IMR-90 (cell line): ENCODE data around the gene JAK1. TPM values are rescaled to one million over a fixed set of nuclear protein-coding genes. Genes with fewer than 3 reads are reported as not detected.

ENCODE experiments used
- ATAC-seq: fragments of 200-7000 bp; cut with Tn5 transposase; 2 replicates; pipeline ENCODE4 v1.9.1; 2020; ENCODE audit warnings: low read depth, mild to moderate bottlenecking, moderate library complexity
- BruUV-seq: library from RNA; stranded (reverse); fragments of 400-500 nt; replicated peaks from 2 replicates; lab custom pipeline; 2021; lab: Mats Ljungman, UMichigan
- CTCF ChIA-PET: fragments of 300-600 bp; formaldehyde crosslinking; extraction: SDS; loops from one replicate; lab custom pipeline; 2021; ENCODE audit warnings: antibody characterized with exemption; lab: Yijun Ruan, JAX
- POLR2A ChIA-PET: fragments of 300-600 bp; sonication (Branson Sonifier 250); formaldehyde crosslinking; loops from one replicate; lab custom pipeline; 2022; ENCODE audit warnings: antibody characterized with exemption; ENCODE audit not compliant: unreplicated experiment; lab: Charles Lee
- DNase-seq: peaks from one replicate; pipeline ENCODE4 v3.0.0; 2013
- H2AFZ ChIP-seq: replicated peaks from 2 replicates; pipeline ENCODE3; 2013; ENCODE audit warnings: low read length, mild to moderate bottlenecking; ENCODE audit not compliant: poor library complexity
- H2AK5ac ChIP-seq: 2 replicates; pipeline ENCODE4 v1.6.1; 2013; ENCODE audit warnings: low read depth, low read length, inconsistent platforms
- H2AK9ac ChIP-seq: replicated peaks from 2 replicates; pipeline ENCODE3; 2013; ENCODE audit warnings: mild to moderate bottlenecking, low read depth, low read length, moderate library complexity; ENCODE audit not compliant: poor library complexity
- H2BK120ac ChIP-seq: 2 replicates; pipeline ENCODE4 v1.6.1; 2013; ENCODE audit warnings: low read depth, low read length, inconsistent platforms
- H2BK15ac ChIP-seq: 3 replicates; pipeline ENCODE4 v1.6.1; 2013; ENCODE audit warnings: low read depth, low read length, inconsistent platforms
- H2BK20ac ChIP-seq: 2 replicates; pipeline ENCODE4 v1.6.1; 2013; ENCODE audit warnings: low read depth, mild to moderate bottlenecking, inconsistent platforms, low read length, moderate library complexity
- H2BK5ac ChIP-seq: 2 replicates; pipeline ENCODE4 v1.6.1; 2013; ENCODE audit warnings: mild to moderate bottlenecking, low read depth, low read length, inconsistent platforms; ENCODE audit not compliant: poor library complexity, severe bottlenecking
- H3K14ac ChIP-seq: replicated peaks from 2 replicates; pipeline ENCODE4 v1.6.1; 2013; ENCODE audit warnings: low read depth, low read length, inconsistent platforms
- H3K18ac ChIP-seq: 2 replicates; pipeline ENCODE4 v1.6.1; 2013; ENCODE audit warnings: low read depth, low read length, control low read depth
- H3K23ac ChIP-seq: 2 replicates; pipeline ENCODE4 v1.6.1; 2013; ENCODE audit warnings: low read depth, low read length, inconsistent platforms
- H3K27ac ChIP-seq: 2 replicates; pipeline ENCODE4 v1.5.1; 2013; ENCODE audit warnings: mild to moderate bottlenecking, control low read depth, low read length; ENCODE audit not compliant: insufficient read depth
- H3K27me3 ChIP-seq: 2 replicates; pipeline ENCODE4 v1.6.1; 2013; ENCODE audit warnings: low read length; ENCODE audit not compliant: control insufficient read depth, insufficient read depth
- H3K36me3 ChIP-seq: 2 replicates; pipeline ENCODE4 v1.6.1; 2013; ENCODE audit warnings: low read length, mixed read lengths; ENCODE audit not compliant: control insufficient read depth, insufficient read depth
- H3K4ac ChIP-seq: 2 replicates; pipeline ENCODE4 v1.6.1; 2013; ENCODE audit warnings: low read depth, low read length, inconsistent platforms
- H3K4me1 ChIP-seq: 2 replicates; pipeline ENCODE4 v1.6.1; 2013; ENCODE audit warnings: low read length, mixed read lengths; ENCODE audit not compliant: control insufficient read depth, insufficient read depth
- H3K4me2 ChIP-seq: 2 replicates; pipeline ENCODE4 v1.6.1; 2013; ENCODE audit warnings: low read depth, mild to moderate bottlenecking, control low read depth, low read length, moderate library complexity
- H3K4me3 ChIP-seq: 2 replicates; pipeline ENCODE4 v1.5.1; 2013; ENCODE audit warnings: low read depth, mild to moderate bottlenecking, control low read depth, low read length, moderate library complexity; ENCODE audit not compliant: insufficient read depth
- H3K56ac ChIP-seq: 2 replicates; pipeline ENCODE4 v1.6.1; 2013; ENCODE audit warnings: low read length, inconsistent platforms; ENCODE audit not compliant: insufficient read depth; ENCODE audit errors: extremely low read depth
- H3K79me1 ChIP-seq, 2 experiments: 2 replicates each; pipeline ENCODE4 v1.6.1; 2013; ENCODE audit warnings: low read length in 2 of 2, inconsistent platforms in 1 of 2, low read depth in 1 of 2
- H3K9ac ChIP-seq: 2 replicates; pipeline ENCODE4 v1.6.1; 2013; ENCODE audit warnings: low read depth, low read length, control low read depth
- H3K9me1 ChIP-seq: 2 replicates; pipeline ENCODE4 v1.6.1; 2013; ENCODE audit warnings: low read length, inconsistent platforms; ENCODE audit not compliant: insufficient read depth
- H3K9me3 ChIP-seq: 2 replicates; pipeline ENCODE4 v1.6.1; 2013; ENCODE audit warnings: low read length; ENCODE audit not compliant: control insufficient read depth, insufficient read depth
- H4K20me1 ChIP-seq: 2 replicates; pipeline ENCODE4 v1.6.1; 2013; ENCODE audit warnings: low read length, inconsistent platforms; ENCODE audit not compliant: insufficient read depth
- H4K5ac ChIP-seq: 2 replicates; pipeline ENCODE4 v1.6.1; 2013; ENCODE audit warnings: mild to moderate bottlenecking, low read depth, low read length, control low read depth
- H4K8ac ChIP-seq, 2 experiments: 2 replicates each; pipeline ENCODE4 v1.6.1; 2013; ENCODE audit warnings: low read depth in 2 of 2, low read length in 2 of 2, control low read depth in 1 of 2, inconsistent platforms in 1 of 2
- H4K91ac ChIP-seq: 2 replicates; pipeline ENCODE4 v1.6.1; 2013; ENCODE audit warnings: low read depth, low read length, inconsistent platforms; ENCODE audit not compliant: insufficient read depth
- BHLHE40 ChIP-seq: fragments of 150-350 bp; IDR thresholded peaks from 2 replicates; pipeline ENCODE4 v1.6.1; 2016; ENCODE audit warnings: mild to moderate bottlenecking, low read depth, low read length
- CEBPB ChIP-seq: IDR thresholded peaks from 2 replicates; pipeline ENCODE4 v1.6.1; 2012; ENCODE audit warnings: low read depth, low read length, improper control_type of control experiment
- CHD1 ChIP-seq: IDR thresholded peaks from 2 replicates; pipeline ENCODE4 v1.6.1; 2012; ENCODE audit warnings: low read depth, low read length, improper control_type of control experiment
- CTCF ChIP-seq: conservative IDR thresholded peaks from 2 replicates; pipeline ENCODE4 v1.5.1; 2012; ENCODE audit warnings: mild to moderate bottlenecking, low read depth, low read length, improper control_type of control experiment
- ELK1 ChIP-seq: fragments of 150-350 bp; IDR thresholded peaks from 2 replicates; pipeline ENCODE4 v1.6.1; 2016; ENCODE audit warnings: low read depth, mild to moderate bottlenecking, low read length, moderate library complexity, borderline replicate concordance
- FOS ChIP-seq: fragments of 150-350 bp; IDR thresholded peaks from 2 replicates; pipeline ENCODE4 v1.6.1; 2016; ENCODE audit warnings: low read depth, low read length
- MAFK ChIP-seq: IDR thresholded peaks from 2 replicates; pipeline ENCODE4 v1.6.1; 2012; ENCODE audit warnings: low read depth, low read length, improper control_type of control experiment
- MAZ ChIP-seq: IDR thresholded peaks from 2 replicates; pipeline ENCODE4 v1.6.1; 2012; ENCODE audit warnings: low read depth, mild to moderate bottlenecking, low read length, improper control_type of control experiment, moderate library complexity, borderline replicate concordance
- MXI1 ChIP-seq: IDR thresholded peaks from 2 replicates; pipeline ENCODE4 v1.6.1; 2012; ENCODE audit warnings: low read depth, mild to moderate bottlenecking, low read length, moderate library complexity, borderline replicate concordance
- POLR2A ChIP-seq: IDR thresholded peaks from 2 replicates; pipeline ENCODE4 v1.6.1; 2012; ENCODE audit warnings: mild to moderate bottlenecking, low read depth, low read length
- RAD21 ChIP-seq: IDR thresholded peaks from 2 replicates; pipeline ENCODE4 v1.6.1; 2012; ENCODE audit warnings: low read length, improper control_type of control experiment
- RCOR1 ChIP-seq: IDR thresholded peaks from 2 replicates; pipeline ENCODE4 v1.6.1; 2012; ENCODE audit warnings: mild to moderate bottlenecking, low read length, improper control_type of control experiment; ENCODE audit not compliant: insufficient replicate concordance
- RFX5 ChIP-seq: IDR thresholded peaks from 2 replicates; pipeline ENCODE4 v1.8.0; 2012; ENCODE audit warnings: low read depth, mild to moderate bottlenecking, low read length, moderate library complexity
- SMC3 ChIP-seq: fragments of 150-350 bp; IDR thresholded peaks from 2 replicates; pipeline ENCODE4 v1.6.1; 2016; ENCODE audit warnings: low read depth, mild to moderate bottlenecking, antibody characterized with exemption, low read length, moderate library complexity
- USF2 ChIP-seq: fragments of 150-350 bp; IDR thresholded peaks from 2 replicates; pipeline ENCODE4 v1.6.1; 2017; ENCODE audit warnings: mild to moderate bottlenecking, antibody characterized with exemption, low read length, low read depth
- WGBS, 2 experiments: methylation state at CpG; one replicate each; pipeline versions ENCODE4 v1.1.5 to v1.1.7; 2013; ENCODE audit warnings: missing lambda C conversion rate in 2 of 2; ENCODE audit not compliant: insufficient read length in 1 of 2; ENCODE audit errors: extremely low coverage in 2 of 2; 5-methylcytosine and 5-hydroxymethylcytosine counted together
- dilution Hi-C: fragments of 300-500 bp; cut with HindIII; formaldehyde crosslinking; loops from one replicate; pipeline ENCODE4 v1.14.3; 2018; ENCODE audit warnings: low sequenced_read_pairs; ENCODE audit not compliant: unreplicated experiment
- in situ Hi-C: fragments of 300-500 bp; cut with MboI; formaldehyde crosslinking; loops from 3 replicates; pipeline ENCODE4 v1.14.3; 2019; ENCODE audit warnings: low sequenced_read_pairs, inconsistent platforms, mixed read lengths
- intact Hi-C: fragments of 100-400 bp; cut with micrococcal nuclease; formaldehyde crosslinking; loops from 2 replicates; pipeline ENCODE4 v1.10.0; 2022
- polyA plus RNA-seq, 3 experiments: library from polyadenylated mRNA; depleted of rRNA; stranded (reverse); fragments of >200 nt; gene quantifications; 2 replicates each; pipeline ENCODE4 v1.2.3, GENCODE V29; 2012; ENCODE audit warnings: low replicate concordance in 1 of 3
- total RNA-seq: library from RNA; depleted of rRNA; stranded (reverse); fragments of >200 nt; gene quantifications from 2 replicates; pipeline ENCODE4 v1.2.3, GENCODE V29; 2012

JAK1 gene
- total and polyA plus RNA-seq, 2 of the 4 experiments (the other 2 are of a cell fraction), result 76.9 to 103 TPM

GRCh38 chr1:64946916-64947315 is 19.4 kb downstream of the JAK1 start:
- Histone ChIP-seq H4K20me1 (peaks cover 44% of the 10 kb centered on the region), H3K36me3 (no peaks in the 10 kb centered on the region), H3K27ac (no peak overlapping the region), H2AK5ac (no peak overlapping the region), H3K14ac (no peak overlapping the region), H2AK9ac (no peak overlapping the region), H2BK5ac (no peak overlapping the region), H3K23ac (peak overlapping the region; percentile 19; the same call in 1 of the 2 replicates), H3K9me1 (peaks cover 7% of the 10 kb centered on the region; the same call in 1 of the 2 replicates), H3K4me1 (peaks cover 2% of the 10 kb centered on the region), H3K9me3 (no peaks in the 10 kb centered on the region), H3K4me2 (no peak overlapping the region), H3K9ac (no peak overlapping the region), H3K4me3 (no peak overlapping the region), H2AFZ (no peak overlapping the region), H2BK15ac (no peak overlapping the region), H4K91ac (no peak overlapping the region), H2BK20ac (no peak overlapping the region), H4K5ac (no peak overlapping the region), H2BK120ac (no peak overlapping the region), H3K18ac (no peak overlapping the region), H3K79me1 (peaks cover 18 to 59% of the 10 kb centered on the region in 2 experiments), H3K27me3 (no peaks in the 10 kb centered on the region), H4K8ac (no peak overlapping the region), H3K56ac (no peak overlapping the region), H3K4ac (no peak overlapping the region)
- no peak for ATAC-seq
- WGBS, 2 experiments, result no CpG with 5 or more reads among the region's 1 CpG
- DNase-seq, result no peak
- dilution Hi-C loops, result no loop called here
- intact Hi-C loops, result no loop called here
- BruUV-seq, result no TSS peak
- TF ChIP-seq ELK1 (no peak), POLR2A (no peak), MXI1 (no peak), MAZ (no peak), MAFK (no peak), FOS (no peak), CEBPB (no peak), CTCF (no peak), SMC3 (no peak), USF2 (no peak), RAD21 (no peak), RFX5 (no peak), CHD1 (no peak), BHLHE40 (no peak), RCOR1 (no peak)
- CTCF ChIA-PET, result no interaction called here
- POLR2A ChIA-PET, result no interaction called here
- in situ Hi-C loops, result no loop called here
